ENCODE results near the gene FTL.
A peak's percentile ranks its signal among the peaks of the same experiment; 100 is the strongest.

FTL gene

GRCh38 chr19:48945817-48946216 lies 19.3 kb upstream of the FTL start:
- no peak for DNase-seq (ENCODE audit: low read depth in 1 of 2, low spot score in 1 of 2)

- no peak for DNase-seq (ENCODE audit: low read depth in 1 of 2, low spot score in 1 of 2)
These were observed 18.4 kb upstream of the FTL start for GRCh38 chr19:48946463-48947257.

- no peak for DNase-seq (ENCODE audit: low read depth in 1 of 2, low spot score in 1 of 2)
These were observed 17.9 kb upstream of the FTL start for GRCh38 chr19:48947258-48947542.

- no peak for DNase-seq (ENCODE audit: low read depth in 1 of 2, low spot score in 1 of 2)
These were observed 14.9 kb upstream of the FTL start for GRCh38 chr19:48950159-48950558.

GRCh38 chr19:48950830-48951519 lies 14.1 kb upstream of the FTL start:
- DNase-seq (ENCODE audit: low read depth in 1 of 2, low spot score in 1 of 2) = no peak

- DNase-seq (ENCODE audit: low read depth in 1 of 2, low spot score in 1 of 2) = no peak
These were observed 12.0 kb upstream of the FTL start for GRCh38 chr19:48953141-48953540.

- no peak for DNase-seq (ENCODE audit: low read depth in 1 of 2, low spot score in 1 of 2)
These were observed 11.0 kb upstream of the FTL start for GRCh38 chr19:48953990-48954594.

- DNase-seq (ENCODE audit: low read depth in 1 of 2, low spot score in 1 of 2) = peak; percentile 88 to 94
These were observed 10.4 kb upstream of the FTL start, which contains the start of gene BAX for GRCh38 chr19:48954595-48955307. Gene BAX, plus strand, starts transcription at chr19:48954875. Its CDS starts 54 bp downstream, at chr19:48954929.

GRCh38 chr19:48955308-48955958 lies 9.7 kb upstream of the FTL start:
- no peak for DNase-seq (ENCODE audit: low read depth in 1 of 2, low spot score in 1 of 2)

GRCh38 chr19:48958006-48958405 lies 7.1 kb upstream of the FTL start:
- no peak for DNase-seq (ENCODE audit: low read depth in 1 of 2, low spot score in 1 of 2)

- DNase-seq (ENCODE audit: low read depth in 1 of 2, low spot score in 1 of 2) = no peak
These were observed 5.5 kb upstream of the FTL start for GRCh38 chr19:48959341-48960239.

- no peak for DNase-seq (ENCODE audit: low read depth in 1 of 2, low spot score in 1 of 2)
These were observed 4.0 kb upstream of the FTL start for GRCh38 chr19:48961051-48961649.

GRCh38 chr19:48961673-48962028 lies 3.5 kb upstream of the FTL start:
- no peak for DNase-seq (ENCODE audit: low read depth in 1 of 2, low spot score in 1 of 2)

- no peak for DNase-seq (ENCODE audit: low read depth in 1 of 2, low spot score in 1 of 2)
These were observed 2.9 kb upstream of the FTL start for GRCh38 chr19:48962029-48962848.

GRCh38 chr19:48962849-48963165 lies 2.3 kb upstream of the FTL start:
- no peak for DNase-seq (ENCODE audit: low read depth in 1 of 2, low spot score in 1 of 2)

- peak in 1 of 2 donors; percentile 55 for DNase-seq (ENCODE audit: low read depth in 1 of 2, low spot score in 1 of 2)
These were observed 1.5 kb upstream of the FTL start for GRCh38 chr19:48963371-48964204.

GRCh38 chr19:48964205-48965039 lies 687 bp upstream of the FTL start:
- DNase-seq (ENCODE audit: low read depth in 1 of 2, low spot score in 1 of 2) = no peak

All from activated CD4-positive, alpha-beta T cell treated with anti-CD3 and anti-CD28 coated beads, Interleukin-2, amount 50 U/mL, for 24 hours (primary cell).